NCI-H2107 treated with DMSO at 0.1 percent for 48 hours (cell line): ENCODE results near the gene MINDY4B.

Experiments
- DNase-seq: peaks from one replicate; lab custom pipeline; 2025; ENCODE audit not compliant: unreplicated experiment; lab: John Stamatoyannopoulos, UW

The MINDY4B gene

GRCh38 chr3:150848864-150849263 is 56.4 kb downstream of the MINDY4B start:
- no peak for DNase-seq

- no peak for DNase-seq
Observed at GRCh38 chr3:150847433-150847832, 57.8 kb downstream of the MINDY4B start.

GRCh38 chr3:150844484-150844883 is 60.8 kb downstream of the MINDY4B start:
- no peak for DNase-seq

GRCh38 chr3:150843241-150843640 is 62.0 kb downstream of the MINDY4B start:
- no peak for DNase-seq

- no peak for DNase-seq
Observed at GRCh38 chr3:150840802-150841515, 64.3 kb downstream of the MINDY4B start.

- DNase-seq, result no peak
Observed at GRCh38 chr3:150830745-150831144, 74.5 kb downstream of the MINDY4B start.

GRCh38 chr3:150830094-150830681 is 75.1 kb downstream of the MINDY4B start:
- DNase-seq, result no peak

- DNase-seq, result no peak
Observed at GRCh38 chr3:150829408-150829807, 75.8 kb downstream of the MINDY4B start.

GRCh38 chr3:150828997-150829396 is 76.2 kb downstream of the MINDY4B start:
- DNase-seq, result no peak

GRCh38 chr3:150828261-150828660 is 77.0 kb downstream of the MINDY4B start:
- DNase-seq, result no peak

GRCh38 chr3:150826466-150827282 is 78.6 kb downstream of the MINDY4B start:
- no peak for DNase-seq

GRCh38 chr3:150825916-150826377 is 79.3 kb downstream of the MINDY4B start:
- no peak for DNase-seq

GRCh38 chr3:150825192-150825915 is 79.9 kb downstream of the MINDY4B start:
- no peak for DNase-seq

GRCh38 chr3:150823277-150823676 is 82.0 kb downstream of the MINDY4B start:
- no peak for DNase-seq

- DNase-seq, result no peak
Observed at GRCh38 chr3:150822636-150823035, 82.6 kb downstream of the MINDY4B start.
